WTC11 (cell line): Measurements from ENCODE around the gene DBN1. TPM values are rescaled to one million over a fixed set of nuclear protein-coding genes. Genes with fewer than 3 reads are reported as not detected.

Source experiments
- ATAC-seq: fragments of 200-7000 bp; cut with Tn5 transposase; 2 replicates; pipeline ENCODE4 v1.10.0; 2021; ENCODE audit warnings: mild to moderate bottlenecking, moderate library complexity
- CTCF ChIA-PET: fragments of 300-600 bp; sonication (Branson Sonifier 250); formaldehyde crosslinking; loops from one replicate; lab custom pipeline; 2021; ENCODE audit warnings: antibody characterized with exemption; lab: Charles Lee
- POLR2A ChIA-PET: fragments of 350-600 bp; sonication (Branson Sonifier 250); formaldehyde crosslinking; loops from one replicate; lab custom pipeline; 2021; ENCODE audit warnings: antibody characterized with exemption; lab: Charles Lee
- DNase-seq: peaks from one replicate; pipeline ENCODE4 v3.0.0; 2021; ENCODE audit warnings: low spot score
- H3K27ac Mint-ChIP-seq: 2 replicates; pipeline ENCODE4 v1.8.0; 2021; ENCODE audit warnings: mixed read lengths
- H3K27me3 Mint-ChIP-seq: 2 replicates; pipeline ENCODE4 v1.8.0; 2021; ENCODE audit warnings: low read depth, mild to moderate bottlenecking, moderate library complexity, mixed read lengths
- H3K36me3 Mint-ChIP-seq: 2 replicates; pipeline ENCODE4 v1.8.0; 2021; ENCODE audit warnings: mixed read lengths
- H3K4me1 Mint-ChIP-seq: 2 replicates; pipeline ENCODE4 v1.8.0; 2022; ENCODE audit warnings: mixed read lengths
- H3K4me3 Mint-ChIP-seq: 2 replicates; pipeline ENCODE4 v1.8.0; 2021; ENCODE audit warnings: mild to moderate bottlenecking, moderate library complexity, mixed read lengths
- H3K9me3 Mint-ChIP-seq: 2 replicates; pipeline ENCODE4 v1.8.0; 2021; ENCODE audit warnings: mixed read lengths
- FOXP1 ChIP-seq: sonication (generic); formaldehyde crosslinking; IDR thresholded peaks from 2 replicates; pipeline ENCODE4 v1.8.0; 2022; ENCODE audit warnings: missing genetic modification reagents, mild to moderate bottlenecking, moderate library complexity, borderline replicate concordance
- JUN ChIP-seq: sonication (generic); formaldehyde crosslinking; IDR thresholded peaks from 2 replicates; pipeline ENCODE4 v1.8.0; 2023; ENCODE audit warnings: mild to moderate bottlenecking, missing genetic modification reagents
- RELA ChIP-seq: sonication (generic); formaldehyde crosslinking; IDR thresholded peaks from 2 replicates; pipeline ENCODE4 v1.8.1; 2022; ENCODE audit warnings: missing genetic modification reagents, mild to moderate bottlenecking, borderline replicate concordance
- TCF7 ChIP-seq: sonication (generic); formaldehyde crosslinking; IDR thresholded peaks from 2 replicates; pipeline ENCODE4 v1.8.0; 2022; ENCODE audit warnings: mild to moderate bottlenecking, low read depth, missing genetic modification reagents, moderate library complexity
- TEAD1 ChIP-seq: sonication (generic); formaldehyde crosslinking; IDR thresholded peaks from 2 replicates; pipeline ENCODE4 v1.8.0; 2022; ENCODE audit warnings: mild to moderate bottlenecking, missing genetic modification reagents
- ZNF138 ChIP-seq: sonication (generic); formaldehyde crosslinking; conservative IDR thresholded peaks from 2 replicates; pipeline ENCODE4 v1.8.1; 2022; ENCODE audit warnings: mild to moderate bottlenecking, moderate library complexity, missing genetic modification reagents
- ZNF671 ChIP-seq: fragments of 250-450 bp; sonication (Bioruptor Pico); IDR thresholded peaks from 2 replicates; pipeline ENCODE4 v1.8.0; 2021; ENCODE audit warnings: mild to moderate bottlenecking
- total RNA-seq: library from RNA; stranded (reverse); gene quantifications from 3 replicates; pipeline ENCODE4 v1.2.3, GENCODE V29; 2021
- TF ChIP-seq, protein P1 (sequence below): sonication (generic); formaldehyde crosslinking; conservative IDR thresholded peaks from 2 replicates; pipeline ENCODE4 v1.8.1; 2023; ENCODE audit warnings: mild to moderate bottlenecking, low read depth, missing genetic modification reagents, moderate library complexity
- TF ChIP-seq, protein P2 (sequence below): fragments of 250-450 bp; sonication (Bioruptor Pico); IDR thresholded peaks from 2 replicates; pipeline ENCODE4 v1.9.0; 2021; ENCODE audit warnings: mild to moderate bottlenecking
- TF ChIP-seq, protein P3 (sequence below): sonication (generic); formaldehyde crosslinking; IDR thresholded peaks from 2 replicates; pipeline ENCODE4 v1.8.1; 2022; ENCODE audit warnings: low read depth, missing genetic modification reagents, borderline replicate concordance
- TF ChIP-seq, protein P4 (sequence below): sonication (generic); formaldehyde crosslinking; IDR thresholded peaks from 2 replicates; pipeline ENCODE4 v1.8.0; 2023; ENCODE audit warnings: mild to moderate bottlenecking, missing genetic modification reagents
- TF ChIP-seq, protein P5 (sequence below): sonication (generic); formaldehyde crosslinking; IDR thresholded peaks from 2 replicates; pipeline ENCODE4 v1.8.0; 2023; ENCODE audit warnings: missing genetic modification reagents
- TF ChIP-seq, protein P6 (sequence below): fragments of 250-450 bp; sonication (Bioruptor Pico); IDR thresholded peaks from 2 replicates; pipeline ENCODE4 v1.9.0; 2021; ENCODE audit warnings: mild to moderate bottlenecking

The DBN1 gene
- total RNA-seq, 1 experiment from 2014 or later, result 288 TPM

DNA sequence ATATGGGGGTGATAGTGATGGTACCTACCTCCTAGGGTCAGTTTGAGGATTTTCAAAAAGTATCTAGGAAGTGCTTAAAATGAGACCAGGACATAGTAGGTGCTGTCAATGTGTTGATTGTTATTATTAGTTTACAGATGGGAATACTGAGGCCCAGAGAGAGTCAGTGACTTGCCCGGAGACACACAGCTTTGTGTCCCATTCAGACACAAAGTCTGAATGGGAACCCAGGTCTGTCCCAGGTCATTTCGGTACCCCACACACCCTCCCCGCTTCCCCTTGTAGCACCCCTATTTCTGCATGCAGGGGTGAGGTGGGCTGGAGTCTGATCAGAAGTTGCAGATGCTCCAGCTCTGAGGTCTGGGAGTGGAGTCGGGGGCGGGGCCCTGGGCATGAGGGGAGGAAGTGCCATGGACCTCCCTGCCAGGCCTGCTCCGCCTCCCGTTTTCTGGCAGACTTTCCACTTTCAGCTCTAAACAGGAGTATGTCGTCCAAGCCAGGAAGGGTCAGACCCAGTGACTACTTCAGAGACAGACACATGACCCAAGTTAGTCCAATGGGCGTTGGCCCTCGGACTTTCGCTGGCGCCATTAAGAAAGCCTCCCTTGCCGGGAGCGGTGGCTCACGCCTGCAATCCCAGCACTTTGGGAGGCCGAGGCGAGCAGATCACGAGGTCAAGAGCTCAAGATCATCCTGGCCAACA is 3.2 kb upstream of the DBN1 start (continued):
- no peak for TF ChIP-seq RELA (CRISPR knock-in tag)
- TF ChIP-seq ZNF138, result no peak
- no peak for TF ChIP-seq JUN (CRISPR knock-in tag)
- TF ChIP-seq, protein P1, sequence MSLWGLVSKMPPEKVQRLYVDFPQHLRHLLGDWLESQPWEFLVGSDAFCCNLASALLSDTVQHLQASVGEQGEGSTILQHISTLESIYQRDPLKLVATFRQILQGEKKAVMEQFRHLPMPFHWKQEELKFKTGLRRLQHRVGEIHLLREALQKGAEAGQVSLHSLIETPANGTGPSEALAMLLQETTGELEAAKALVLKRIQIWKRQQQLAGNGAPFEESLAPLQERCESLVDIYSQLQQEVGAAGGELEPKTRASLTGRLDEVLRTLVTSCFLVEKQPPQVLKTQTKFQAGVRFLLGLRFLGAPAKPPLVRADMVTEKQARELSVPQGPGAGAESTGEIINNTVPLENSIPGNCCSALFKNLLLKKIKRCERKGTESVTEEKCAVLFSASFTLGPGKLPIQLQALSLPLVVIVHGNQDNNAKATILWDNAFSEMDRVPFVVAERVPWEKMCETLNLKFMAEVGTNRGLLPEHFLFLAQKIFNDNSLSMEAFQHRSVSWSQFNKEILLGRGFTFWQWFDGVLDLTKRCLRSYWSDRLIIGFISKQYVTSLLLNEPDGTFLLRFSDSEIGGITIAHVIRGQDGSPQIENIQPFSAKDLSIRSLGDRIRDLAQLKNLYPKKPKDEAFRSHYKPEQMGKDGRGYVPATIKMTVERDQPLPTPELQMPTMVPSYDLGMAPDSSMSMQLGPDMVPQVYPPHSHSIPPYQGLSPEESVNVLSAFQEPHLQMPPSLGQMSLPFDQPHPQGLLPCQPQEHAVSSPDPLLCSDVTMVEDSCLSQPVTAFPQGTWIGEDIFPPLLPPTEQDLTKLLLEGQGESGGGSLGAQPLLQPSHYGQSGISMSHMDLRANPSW (CRISPR knock-in tag), result no peak
- TF ChIP-seq, protein P2, sequence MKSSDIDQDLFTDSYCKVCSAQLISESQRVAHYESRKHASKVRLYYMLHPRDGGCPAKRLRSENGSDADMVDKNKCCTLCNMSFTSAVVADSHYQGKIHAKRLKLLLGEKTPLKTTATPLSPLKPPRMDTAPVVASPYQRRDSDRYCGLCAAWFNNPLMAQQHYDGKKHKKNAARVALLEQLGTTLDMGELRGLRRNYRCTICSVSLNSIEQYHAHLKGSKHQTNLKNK (CRISPR knock-in tag), result no peak
- TF ChIP-seq, protein P3, sequence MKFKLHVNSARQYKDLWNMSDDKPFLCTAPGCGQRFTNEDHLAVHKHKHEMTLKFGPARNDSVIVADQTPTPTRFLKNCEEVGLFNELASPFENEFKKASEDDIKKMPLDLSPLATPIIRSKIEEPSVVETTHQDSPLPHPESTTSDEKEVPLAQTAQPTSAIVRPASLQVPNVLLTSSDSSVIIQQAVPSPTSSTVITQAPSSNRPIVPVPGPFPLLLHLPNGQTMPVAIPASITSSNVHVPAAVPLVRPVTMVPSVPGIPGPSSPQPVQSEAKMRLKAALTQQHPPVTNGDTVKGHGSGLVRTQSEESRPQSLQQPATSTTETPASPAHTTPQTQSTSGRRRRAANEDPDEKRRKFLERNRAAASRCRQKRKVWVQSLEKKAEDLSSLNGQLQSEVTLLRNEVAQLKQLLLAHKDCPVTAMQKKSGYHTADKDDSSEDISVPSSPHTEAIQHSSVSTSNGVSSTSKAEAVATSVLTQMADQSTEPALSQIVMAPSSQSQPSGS, result no peak
- TF ChIP-seq TEAD1 (CRISPR knock-in tag), result no peak

DNA sequence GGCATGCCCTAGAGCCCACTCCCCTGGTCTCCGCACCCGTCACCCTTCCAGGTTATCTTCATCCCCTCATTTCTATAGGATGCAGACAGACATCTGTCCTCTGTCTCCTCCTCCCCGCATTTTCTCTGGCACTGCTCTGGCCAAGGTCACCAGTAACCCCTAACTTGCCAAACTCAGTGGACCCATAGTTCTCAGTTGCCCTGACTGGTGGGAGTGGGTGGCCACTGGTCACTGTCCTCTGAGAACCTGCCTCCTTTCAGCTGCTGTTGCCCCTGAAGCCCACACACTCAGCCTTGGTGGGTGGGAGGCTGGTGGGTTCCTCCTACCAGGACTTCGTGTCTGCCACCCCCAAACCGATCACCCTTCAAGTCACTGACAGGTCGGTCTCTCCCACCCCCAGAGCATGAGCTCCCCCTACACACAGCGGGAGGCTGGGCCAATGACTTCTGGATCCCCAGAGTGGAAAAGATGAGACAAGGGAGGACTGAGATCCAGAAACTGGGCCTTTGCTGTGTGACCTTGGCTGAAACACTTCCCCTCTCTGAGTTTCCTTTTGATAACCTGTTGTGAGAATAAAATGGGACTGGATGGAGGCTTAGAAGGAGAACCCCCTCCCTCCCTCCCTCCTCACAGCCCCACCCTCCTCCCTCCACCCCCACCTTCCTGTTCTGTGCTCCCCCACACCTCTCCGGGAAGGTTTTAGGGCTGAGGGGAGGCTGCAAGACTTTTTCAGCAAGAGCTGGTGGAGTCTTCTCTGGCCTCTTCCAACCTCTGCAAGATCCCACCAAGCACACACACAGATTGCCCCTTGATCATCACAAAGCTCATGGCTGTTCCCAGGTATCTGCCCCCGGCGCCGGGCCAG is 2.4 kb upstream of the DBN1 start:
- no peaks in the 10 kb centered on the region for H3K9me3 Mint-ChIP-seq
- no peak for DNase-seq
- no peak overlapping the region for H3K27ac Mint-ChIP-seq
- no peaks in the 10 kb centered on the region for H3K36me3 Mint-ChIP-seq
- peaks cover 41% of the 10 kb centered on the region for H3K4me1 Mint-ChIP-seq
- no peaks in the 10 kb centered on the region for H3K27me3 Mint-ChIP-seq
- TF ChIP-seq ZNF671 (CRISPR knock-in tag), result peak; percentile 37; the same call in 1 of the 2 replicates
- TF ChIP-seq TCF7, result no peak
- 0 out of 2 replicates have a peak, but pooled peaks have one; percentile 20 for TF ChIP-seq FOXP1
- TF ChIP-seq, all 79 proteins: peak for 2
- CTCF ChIA-PET, result interaction anchor here (0.6 to 16.7 kb wide), 10 partner anchors 18 to 106 kb away, joined by 3 to 230 read pairs (median 10); partner anchors contain the start of gene PDLIM7
- POLR2A ChIA-PET, result interaction anchor here (1.4 to 5.9 kb wide), 3 partner anchors 13 to 22 kb away, joined by 5 to 43 read pairs (median 6); partner anchors contain the start of gene PDLIM7
- H3K4me3 Mint-ChIP-seq, result no peak overlapping the region
- no peak for ATAC-seq

DNA sequence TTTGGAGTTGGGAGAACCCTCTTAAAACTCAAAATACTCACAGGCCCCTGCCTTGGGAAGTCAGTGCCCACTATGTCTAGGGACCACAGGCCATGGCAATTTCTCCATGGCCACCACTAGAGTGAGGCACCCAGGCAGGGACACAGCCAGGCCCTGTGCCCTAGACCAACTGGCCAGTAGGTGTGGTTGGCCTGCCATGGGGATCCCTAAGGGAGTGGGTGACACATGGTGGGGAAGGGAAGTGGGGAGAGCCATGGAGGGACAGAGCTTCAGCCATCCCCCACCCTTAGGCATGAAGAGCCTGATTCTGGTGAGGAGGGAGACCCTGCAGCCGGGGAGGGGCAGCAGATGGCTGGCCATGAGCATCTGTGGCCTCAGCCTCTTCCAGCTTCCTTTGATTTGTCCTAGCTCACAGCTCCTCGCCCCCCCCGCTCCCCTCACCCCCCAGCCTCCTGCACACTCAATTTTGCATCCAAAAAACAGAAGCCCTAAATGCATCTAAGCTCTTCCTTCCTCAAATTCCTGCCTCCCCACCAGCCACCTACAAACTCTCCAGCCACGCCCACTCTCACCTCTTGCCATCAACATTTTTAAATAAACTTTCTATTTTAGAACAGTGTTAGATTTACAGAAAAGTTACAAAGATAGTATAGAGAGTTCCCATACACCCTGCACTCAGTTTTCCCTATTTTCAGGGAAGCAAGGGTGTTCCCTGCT is 1.6 kb upstream of the DBN1 start:
- Mint-ChIP-seq H3K27ac (no peak overlapping the region), H3K4me3 (peak overlapping the region; percentile 64; the same call in 1 of the 2 replicates), H3K4me1 (peaks cover 49% of the 10 kb centered on the region), H3K27me3 (no peaks in the 10 kb centered on the region), H3K36me3 (peaks cover 4% of the 10 kb centered on the region; the same call in 1 of the 2 replicates), H3K9me3 (no peaks in the 10 kb centered on the region)
- POLR2A ChIA-PET, result interaction anchor here (1.4 to 6.0 kb wide), 3 partner anchors 14 to 21 kb away, joined by 5 to 53 read pairs (median 43); partner anchors contain the start of gene PDLIM7
- TF ChIP-seq, protein P4, sequence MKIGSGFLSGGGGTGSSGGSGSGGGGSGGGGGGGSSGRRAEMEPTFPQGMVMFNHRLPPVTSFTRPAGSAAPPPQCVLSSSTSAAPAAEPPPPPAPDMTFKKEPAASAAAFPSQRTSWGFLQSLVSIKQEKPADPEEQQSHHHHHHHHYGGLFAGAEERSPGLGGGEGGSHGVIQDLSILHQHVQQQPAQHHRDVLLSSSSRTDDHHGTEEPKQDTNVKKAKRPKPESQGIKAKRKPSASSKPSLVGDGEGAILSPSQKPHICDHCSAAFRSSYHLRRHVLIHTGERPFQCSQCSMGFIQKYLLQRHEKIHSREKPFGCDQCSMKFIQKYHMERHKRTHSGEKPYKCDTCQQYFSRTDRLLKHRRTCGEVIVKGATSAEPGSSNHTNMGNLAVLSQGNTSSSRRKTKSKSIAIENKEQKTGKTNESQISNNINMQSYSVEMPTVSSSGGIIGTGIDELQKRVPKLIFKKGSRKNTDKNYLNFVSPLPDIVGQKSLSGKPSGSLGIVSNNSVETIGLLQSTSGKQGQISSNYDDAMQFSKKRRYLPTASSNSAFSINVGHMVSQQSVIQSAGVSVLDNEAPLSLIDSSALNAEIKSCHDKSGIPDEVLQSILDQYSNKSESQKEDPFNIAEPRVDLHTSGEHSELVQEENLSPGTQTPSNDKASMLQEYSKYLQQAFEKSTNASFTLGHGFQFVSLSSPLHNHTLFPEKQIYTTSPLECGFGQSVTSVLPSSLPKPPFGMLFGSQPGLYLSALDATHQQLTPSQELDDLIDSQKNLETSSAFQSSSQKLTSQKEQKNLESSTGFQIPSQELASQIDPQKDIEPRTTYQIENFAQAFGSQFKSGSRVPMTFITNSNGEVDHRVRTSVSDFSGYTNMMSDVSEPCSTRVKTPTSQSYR (CRISPR knock-in tag), result no peak
- TF ChIP-seq, protein P5, sequence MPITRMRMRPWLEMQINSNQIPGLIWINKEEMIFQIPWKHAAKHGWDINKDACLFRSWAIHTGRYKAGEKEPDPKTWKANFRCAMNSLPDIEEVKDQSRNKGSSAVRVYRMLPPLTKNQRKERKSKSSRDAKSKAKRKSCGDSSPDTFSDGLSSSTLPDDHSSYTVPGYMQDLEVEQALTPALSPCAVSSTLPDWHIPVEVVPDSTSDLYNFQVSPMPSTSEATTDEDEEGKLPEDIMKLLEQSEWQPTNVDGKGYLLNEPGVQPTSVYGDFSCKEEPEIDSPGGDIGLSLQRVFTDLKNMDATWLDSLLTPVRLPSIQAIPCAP (CRISPR knock-in tag), result no peak
- TF ChIP-seq, protein P6, sequence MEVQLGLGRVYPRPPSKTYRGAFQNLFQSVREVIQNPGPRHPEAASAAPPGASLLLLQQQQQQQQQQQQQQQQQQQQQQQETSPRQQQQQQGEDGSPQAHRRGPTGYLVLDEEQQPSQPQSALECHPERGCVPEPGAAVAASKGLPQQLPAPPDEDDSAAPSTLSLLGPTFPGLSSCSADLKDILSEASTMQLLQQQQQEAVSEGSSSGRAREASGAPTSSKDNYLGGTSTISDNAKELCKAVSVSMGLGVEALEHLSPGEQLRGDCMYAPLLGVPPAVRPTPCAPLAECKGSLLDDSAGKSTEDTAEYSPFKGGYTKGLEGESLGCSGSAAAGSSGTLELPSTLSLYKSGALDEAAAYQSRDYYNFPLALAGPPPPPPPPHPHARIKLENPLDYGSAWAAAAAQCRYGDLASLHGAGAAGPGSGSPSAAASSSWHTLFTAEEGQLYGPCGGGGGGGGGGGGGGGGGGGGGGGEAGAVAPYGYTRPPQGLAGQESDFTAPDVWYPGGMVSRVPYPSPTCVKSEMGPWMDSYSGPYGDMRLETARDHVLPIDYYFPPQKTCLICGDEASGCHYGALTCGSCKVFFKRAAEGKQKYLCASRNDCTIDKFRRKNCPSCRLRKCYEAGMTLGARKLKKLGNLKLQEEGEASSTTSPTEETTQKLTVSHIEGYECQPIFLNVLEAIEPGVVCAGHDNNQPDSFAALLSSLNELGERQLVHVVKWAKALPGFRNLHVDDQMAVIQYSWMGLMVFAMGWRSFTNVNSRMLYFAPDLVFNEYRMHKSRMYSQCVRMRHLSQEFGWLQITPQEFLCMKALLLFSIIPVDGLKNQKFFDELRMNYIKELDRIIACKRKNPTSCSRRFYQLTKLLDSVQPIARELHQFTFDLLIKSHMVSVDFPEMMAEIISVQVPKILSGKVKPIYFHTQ (CRISPR knock-in tag), result no peak
- no peak for ATAC-seq
- no peak for DNase-seq
- CTCF ChIA-PET, result interaction anchor here (1.1 to 16.7 kb wide), 4 partner anchors 18 to 165 kb away, joined by 3 to 230 read pairs (median 16); partner anchors contain the start of gene PDLIM7
